GDM1 (cell line): Measurements from ENCODE around the gene AIF1L.
"Not testable (repeated sequence)": the region's sequence is repeated elsewhere in the genome, so short reads cannot be mapped to it uniquely, and the experiment has no call there.

ENCODE experiments used
- DNase-seq: peaks from one replicate; lab custom pipeline; 2025; lab: John Stamatoyannopoulos, UW

Gene AIF1L

DNA sequence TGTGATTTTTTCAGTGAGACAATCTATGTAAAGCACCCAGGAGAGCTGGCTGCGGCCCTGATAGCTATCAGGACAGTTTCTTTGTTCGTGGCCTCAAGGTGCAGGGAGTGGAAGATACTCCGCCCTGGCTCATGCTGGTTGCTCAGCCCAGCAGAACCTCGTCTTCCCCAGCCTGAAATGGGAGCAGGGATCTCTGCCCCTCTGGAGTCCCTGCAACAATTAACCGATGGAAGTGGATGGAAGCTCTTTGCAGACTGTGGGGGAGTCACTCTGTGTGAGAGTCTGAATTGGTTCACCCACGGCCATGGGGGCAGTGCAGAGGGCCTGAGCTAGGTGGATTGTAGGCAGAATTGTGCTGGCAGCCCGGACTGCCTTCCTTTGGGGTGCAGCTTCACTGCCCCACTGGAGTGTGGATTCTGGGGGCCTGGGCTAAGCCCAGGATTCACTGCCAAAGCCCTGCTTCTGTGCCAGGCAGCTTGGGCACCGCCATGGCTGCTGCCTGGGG is 2.8 kb downstream of the AIF1L start:
- DNase-seq = no peak

DNA sequence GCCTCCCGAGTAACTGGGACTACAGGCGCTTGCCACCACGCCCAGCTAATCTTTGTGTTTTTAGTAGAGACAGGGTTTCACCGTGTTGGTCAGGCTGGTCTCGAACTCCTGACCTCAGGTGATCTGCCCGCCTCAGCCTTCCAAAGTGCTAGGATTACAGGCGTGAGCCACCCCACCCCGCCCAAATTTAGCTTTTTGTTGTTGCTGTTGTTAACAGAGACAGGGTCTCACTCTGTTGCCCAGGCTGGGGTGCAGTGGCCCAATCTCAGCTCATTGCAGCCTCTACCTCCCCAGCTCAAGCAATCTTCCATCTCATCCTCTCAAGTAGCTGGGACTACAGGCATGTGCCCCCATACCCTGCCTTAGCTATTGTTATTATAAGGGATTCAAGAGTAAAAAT is 3.5 kb downstream of the AIF1L start:
- not testable (repeated sequence) for DNase-seq

DNA sequence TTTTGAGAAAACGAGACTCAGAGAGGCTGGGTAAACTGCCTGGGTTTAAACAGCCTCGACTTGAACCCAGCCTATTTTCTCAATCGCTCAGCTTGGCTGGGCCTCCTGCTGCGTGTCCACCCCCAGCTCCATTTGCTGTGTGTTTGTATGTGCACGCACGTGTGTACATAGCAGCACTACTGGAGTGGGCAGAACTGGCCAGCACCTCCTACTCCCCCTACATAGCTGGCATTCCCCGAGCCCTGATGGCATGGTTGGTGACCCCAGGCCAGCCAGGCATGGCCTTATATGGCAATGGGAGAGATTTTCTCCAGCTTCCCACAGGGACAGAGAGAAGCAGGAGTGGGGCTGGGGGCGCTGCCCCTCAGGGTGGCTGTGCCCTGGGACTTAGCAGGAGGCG is 4.1 kb downstream of the AIF1L start:
- no peak for DNase-seq

DNA sequence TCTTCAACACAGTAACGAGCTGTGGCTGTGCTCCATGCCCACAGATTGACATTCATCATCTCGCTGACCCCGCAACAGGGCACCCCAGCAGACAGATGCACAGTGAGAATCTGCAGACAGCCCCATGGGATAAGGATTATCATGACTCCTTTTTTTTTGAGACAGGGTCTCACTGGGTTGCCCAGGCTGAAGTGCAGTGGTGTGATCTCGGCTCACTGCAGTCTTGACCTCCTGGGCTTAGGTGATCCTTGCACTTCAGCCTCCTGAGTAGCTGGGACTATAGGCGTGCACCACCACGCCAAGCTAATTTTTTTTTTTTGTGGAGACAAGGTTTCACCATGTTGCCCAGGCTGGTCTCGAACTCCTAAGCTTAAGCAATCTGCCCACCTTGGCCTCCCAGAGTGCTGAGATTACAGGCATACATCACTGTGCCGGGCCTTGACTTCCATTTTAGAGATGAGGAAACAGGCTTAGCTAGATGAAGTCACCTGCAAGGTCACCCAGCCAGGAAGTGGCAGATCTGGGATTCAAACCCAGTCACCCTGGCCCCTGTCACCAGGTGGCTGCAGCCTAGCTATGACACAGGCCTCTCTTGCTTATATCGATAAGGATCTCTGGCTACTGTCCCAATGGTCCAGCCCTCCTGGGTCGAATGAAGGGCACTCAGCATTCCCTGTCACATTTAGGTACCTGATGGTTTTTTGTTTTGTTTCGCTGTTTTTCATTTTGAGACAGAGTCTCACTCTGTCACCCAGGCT is 5.1 kb downstream of the AIF1L start:
- no peak for DNase-seq

DNA sequence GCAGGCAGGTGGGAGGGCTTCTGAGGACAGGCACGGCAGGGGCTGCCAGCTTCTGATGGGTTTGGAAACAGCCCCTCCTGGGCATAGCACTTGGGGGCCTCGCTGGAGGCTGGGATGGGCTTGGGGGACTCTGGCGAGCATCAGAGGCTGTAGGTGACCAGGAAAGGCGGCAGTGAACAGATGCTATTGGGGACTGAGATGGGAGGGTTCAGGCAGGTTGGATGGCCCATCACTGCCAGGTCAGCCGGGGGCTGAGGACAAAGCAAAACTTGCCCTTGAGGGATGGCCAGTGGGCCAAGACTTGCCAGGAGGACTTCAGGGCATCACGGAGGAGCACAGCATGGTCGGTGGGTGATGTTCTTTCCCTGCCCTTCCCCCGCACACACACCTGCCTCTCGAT is 6.7 kb downstream of the AIF1L start:
- DNase-seq = no peak

DNA sequence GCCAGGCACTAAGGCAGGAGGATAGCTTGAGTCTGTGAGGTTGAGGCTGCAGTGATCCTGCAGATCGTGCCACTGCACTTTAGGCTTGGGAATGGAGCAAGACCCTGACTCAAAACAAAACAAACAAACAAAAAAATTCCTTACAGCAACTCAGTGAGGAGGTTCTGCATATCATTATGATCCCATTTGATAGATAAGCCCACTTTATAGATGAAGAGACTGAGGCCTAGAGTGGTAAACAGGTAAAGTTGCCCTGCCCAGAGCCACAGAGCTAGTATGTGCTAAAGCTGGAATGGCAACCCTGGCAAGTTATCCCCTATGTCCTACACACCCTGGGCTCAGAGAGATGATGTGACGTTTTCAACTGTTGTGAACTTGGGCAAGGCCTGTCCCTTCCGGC is 7.2 kb downstream of the AIF1L start:
- no peak for DNase-seq

DNA sequence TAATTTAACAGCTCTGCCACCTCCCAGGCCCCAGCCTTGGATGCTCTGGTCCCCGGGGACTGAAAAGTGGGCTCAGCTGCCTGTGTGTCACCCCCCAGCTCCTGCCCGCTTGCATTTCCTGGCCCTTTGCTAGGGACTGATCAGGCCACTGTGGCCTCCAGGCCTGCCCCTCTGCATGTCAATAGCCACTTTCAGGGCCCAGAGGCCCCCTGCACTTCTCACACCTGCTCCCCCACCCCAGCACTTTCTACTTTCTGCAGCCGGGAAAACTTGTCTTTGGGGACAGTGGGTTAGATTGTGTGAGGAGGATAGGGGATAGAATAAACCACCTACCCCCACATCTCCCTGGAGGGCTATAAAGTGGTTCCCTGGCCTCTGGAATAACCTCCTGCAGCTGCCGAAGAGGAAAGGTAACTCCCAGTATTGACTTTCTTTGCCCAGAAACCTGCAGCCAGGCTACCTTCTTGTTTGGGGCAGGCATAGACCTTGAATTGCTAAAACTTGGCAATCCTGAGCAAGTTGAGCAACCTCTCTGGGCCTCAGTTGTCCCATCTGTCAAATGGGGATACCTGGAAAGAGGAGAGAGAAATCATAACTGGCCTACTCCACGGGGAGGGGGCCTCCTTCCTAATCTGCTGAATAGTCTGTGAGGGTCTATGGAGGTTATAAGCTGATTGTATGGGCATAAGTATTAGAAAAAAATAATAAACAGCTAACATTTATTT is 7.8 kb downstream of the AIF1L start:
- no peak for DNase-seq

DNA sequence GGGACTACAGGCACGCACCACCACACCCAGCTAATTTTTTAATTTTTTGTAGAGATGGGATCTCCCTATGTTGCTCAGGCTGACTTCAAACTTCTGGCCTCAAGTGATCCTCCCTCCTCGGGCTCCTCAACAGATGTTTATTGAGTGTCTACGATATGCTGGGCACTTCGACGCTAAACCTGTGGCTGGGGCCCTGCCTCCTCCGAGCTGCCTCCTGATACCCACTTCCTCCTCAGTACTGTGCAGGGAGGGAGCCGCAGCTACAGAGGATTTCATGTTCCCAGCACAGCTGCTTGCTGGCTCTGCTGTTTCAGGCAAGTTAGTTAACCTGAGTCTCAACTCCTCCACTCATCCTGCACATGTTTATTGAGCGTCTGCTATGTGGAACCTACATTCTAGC is 9.6 kb downstream of the AIF1L start:
- no peak for DNase-seq

DNA sequence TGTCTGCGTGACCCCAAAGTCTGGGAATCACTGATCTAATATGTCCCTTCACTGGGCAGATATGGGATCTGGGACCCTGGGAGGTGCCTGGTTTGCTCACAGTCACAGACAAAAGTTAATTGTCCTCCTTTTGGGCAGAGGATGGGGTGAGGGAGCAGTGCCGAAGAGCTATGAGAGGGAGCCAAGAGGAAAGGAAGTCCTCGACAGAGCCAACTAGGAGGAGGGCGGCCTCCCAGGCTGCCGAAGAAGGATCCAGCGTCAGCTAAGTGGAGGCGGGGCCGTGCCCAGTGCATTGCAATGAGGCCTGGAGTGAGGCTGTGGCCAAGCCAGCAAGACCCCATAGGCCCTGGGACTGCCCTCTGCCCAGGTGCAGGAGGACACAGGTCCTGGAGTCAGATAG is 11.4 kb downstream of the AIF1L start:
- DNase-seq = no peak

DNA sequence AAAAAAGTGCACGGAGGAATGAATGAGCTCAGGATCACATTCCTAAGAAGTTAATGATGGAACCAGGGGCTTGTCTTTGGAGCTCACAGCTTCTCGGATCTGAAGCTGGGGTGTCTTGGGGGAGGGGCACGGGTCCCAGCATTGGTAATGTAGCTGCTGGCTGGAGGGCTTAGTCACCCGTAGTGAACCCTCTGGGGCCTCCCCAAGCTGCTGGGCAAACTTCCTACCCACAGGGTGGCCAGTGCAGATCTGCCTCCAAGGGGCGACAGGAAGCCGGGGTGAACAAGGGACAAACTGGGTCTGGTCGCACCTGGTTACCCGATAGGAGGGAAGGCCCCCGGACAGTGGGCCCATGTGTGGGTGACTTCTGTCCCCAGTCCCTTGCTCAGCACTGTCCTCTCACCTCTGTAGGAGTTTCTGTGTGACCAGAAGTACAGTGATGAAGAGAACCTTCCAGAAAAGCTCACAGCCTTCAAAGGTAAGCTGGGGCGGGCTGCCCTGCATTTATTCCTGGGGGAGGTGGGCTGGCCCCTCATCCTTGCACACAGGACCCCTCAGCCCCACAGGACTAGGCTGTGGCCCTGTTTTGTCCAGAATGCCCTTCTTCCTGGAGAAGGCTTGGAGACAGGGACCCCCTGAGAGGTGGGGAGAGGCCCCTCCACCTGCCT is 15.0 kb downstream of the AIF1L start:
- no peak for DNase-seq

DNA sequence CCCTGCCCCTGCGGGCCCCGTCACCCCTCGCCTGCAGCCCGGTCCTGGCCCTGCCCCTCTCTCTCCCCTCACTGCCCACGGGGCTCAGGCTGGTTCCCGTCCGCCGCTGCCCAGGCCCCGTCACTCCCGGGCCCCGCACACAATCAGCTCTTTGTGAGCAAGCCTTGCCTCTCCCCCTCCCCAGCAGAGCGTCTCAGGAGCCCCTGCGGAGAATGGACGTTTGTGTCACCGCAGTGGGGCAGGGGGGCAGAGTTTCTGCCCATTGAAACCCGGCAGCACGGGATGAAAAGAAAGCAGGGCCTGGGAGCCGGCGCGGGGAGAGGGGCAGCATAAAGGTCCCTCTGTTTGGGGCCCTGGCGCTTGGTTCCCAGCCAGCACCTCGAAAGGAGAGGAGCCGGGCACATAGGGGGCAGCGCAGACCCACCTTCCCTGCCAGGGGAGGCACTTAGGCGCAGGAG is 15.6 kb downstream of the AIF1L start:
- DNase-seq = no peak

DNA sequence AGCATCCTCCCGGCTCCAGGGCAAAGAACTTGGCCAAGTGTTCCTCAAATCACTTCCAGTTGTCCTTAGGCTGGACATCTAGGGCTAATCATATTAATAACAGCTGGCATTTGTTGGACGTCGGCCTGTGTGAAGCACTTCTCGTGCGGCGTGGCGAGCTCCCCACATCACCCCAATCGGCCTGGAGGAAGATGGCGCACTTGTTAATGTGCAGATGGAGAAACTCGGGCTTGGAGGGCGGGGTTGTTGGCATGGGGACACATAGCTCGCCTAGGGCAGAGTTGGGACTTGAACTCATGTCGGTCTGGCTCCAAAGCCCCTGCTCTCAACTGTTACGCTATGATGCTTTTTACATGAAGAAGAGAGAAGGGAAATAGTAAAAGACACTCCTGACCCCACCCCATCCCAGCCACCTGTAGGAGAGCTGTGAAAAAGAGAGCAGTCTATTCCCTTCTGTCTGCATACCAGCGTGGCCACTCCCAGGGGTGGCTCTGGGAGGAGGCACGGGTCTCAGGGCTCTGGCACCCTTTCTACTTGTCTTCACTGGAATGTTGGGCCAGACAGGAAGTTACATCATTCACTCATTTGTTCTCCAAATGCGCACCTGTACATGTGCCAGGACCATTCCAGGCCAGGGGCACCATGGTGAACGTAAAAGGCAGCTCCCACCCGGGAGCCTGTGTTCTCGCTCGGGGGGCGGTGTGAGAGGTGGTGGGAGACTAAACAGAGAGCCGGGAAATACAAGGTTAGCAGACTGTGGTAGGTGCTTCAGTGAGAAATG is 16.2 kb downstream of the AIF1L start:
- no peak for DNase-seq

DNA sequence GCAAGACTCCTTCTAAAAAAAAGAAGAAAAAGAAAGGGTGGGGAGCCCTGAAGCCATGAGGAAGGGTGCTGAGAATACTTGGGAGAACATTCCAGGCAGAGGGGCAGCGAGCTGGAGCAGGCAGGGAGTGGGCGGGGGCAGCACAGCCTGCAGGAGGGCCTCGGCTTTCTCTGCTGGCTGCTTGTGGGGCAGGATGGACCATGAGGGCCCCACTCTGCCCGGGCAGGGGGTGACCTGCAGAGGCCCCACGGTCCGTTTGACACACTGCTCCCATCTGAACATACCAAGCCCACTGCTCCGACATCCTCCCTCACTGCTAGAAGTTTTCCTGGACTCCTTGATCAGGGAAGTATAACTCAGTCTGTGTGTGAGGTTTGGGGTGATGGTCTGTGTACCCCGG is 17.3 kb downstream of the AIF1L start:
- no peak for DNase-seq

DNA sequence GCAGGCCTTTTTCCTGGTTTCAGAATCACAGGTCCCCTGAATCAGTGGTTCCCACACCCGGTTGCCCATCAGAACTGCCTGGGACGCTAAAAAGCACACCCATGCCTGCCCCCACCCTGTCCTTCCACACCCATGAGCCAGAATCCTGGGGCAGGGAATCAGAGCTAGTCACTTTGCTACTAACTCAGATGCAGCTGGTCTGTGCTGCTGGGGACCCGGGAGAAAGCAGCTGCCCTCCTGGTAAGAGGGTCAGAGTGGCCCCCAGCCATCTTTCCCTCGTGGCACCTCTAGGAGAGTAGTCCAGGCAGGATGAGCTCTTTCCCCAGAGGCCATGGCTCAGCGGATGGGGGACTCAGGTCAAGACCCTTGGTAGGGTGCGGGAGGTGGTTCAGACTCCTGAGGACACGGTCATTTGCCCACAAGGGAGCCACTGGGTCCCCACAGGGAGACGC is 17.8 kb downstream of the AIF1L start:
- DNase-seq = no peak

DNA sequence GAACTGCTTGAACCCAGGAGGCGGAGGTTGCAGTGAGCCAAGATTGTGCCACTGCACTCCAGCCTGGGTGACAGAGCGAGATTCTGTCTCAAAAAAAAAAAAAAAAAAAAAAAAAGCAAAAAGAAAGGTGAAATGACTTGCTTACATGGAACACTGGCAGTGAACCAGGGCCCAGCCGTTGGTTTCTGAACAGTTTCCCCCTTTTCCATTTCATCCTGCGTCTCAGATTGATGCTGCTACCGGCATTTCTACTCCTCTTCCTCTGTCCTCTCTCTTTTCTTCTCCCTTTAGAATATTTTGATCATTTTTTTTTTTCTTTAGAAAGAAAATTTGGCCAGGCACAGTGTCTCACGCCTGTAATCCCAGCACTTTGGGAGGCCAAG is 19.0 kb downstream of the AIF1L start:
- not testable (repeated sequence) for DNase-seq

DNA sequence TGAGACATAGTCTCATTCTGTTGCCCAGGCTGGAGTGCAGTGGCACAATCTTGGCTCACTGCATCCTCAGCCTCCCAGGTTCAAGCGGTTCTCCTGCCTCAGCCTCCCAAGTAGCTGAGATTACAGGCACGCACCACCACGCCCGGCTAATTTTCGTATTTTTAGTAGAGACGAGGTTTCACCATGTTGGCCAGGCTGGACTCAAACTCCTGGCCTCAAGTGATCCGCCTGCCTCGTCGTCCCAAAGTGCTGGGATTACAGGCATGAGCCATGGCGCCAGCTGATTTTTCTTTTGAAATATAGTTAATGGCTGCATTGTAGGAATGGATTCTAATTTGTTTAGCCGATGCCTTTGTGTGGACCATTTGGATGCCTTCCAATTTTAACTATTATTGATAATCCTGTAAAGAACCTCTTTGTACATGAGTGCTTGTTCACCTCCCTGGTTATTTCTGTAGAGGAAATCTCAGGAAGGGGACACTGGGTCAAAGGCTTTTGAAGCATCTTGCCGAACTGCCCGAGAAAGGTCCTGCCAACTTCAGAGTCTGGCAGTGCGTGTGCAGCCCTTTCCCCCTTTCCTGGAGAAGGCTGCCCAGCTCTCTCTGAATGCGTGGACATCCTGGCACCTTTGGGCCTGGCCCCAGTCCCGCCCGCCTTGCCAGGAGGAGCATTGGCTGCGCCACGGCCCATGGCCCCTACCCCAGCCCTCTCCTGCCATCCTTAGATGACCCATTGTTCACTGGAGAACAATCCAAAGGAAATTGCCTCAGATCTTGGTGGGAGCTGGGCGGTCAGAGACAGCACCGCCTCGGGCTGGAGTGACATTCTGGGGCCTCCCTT is 20.2 kb downstream of the AIF1L start:
- no peak for DNase-seq

DNA sequence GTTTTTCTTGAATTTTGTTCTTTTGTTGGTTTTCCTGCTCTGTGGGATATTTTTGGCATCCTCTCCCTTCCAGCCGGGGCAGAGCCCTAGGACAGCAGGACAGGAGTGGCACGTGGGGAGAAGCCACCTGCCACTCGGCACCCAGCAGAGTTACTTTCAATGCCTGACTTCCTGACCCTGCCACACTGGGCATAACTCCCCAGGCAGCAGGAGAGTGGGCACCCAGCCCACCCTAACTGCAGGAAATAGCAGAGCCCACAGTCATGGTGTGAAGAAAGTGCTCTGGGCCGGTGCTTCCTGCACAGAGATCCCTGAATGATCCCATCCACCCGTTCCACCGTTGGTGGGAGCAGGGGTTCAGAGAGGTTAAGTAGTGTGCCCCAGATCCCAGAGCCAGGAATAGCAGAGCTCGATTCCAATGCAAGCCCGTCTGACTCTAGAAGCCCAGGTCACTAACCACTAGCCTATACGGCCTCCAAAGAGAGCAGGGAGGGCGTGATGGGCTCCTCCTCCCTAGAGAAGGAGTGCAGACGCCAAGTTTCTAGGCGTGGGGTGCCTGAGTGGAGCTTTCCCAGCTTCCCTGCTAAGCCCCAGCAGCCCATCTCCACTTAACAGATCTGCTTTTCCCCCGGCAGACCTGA is 20.9 kb downstream of the AIF1L start:
- DNase-seq = no peak

DNA sequence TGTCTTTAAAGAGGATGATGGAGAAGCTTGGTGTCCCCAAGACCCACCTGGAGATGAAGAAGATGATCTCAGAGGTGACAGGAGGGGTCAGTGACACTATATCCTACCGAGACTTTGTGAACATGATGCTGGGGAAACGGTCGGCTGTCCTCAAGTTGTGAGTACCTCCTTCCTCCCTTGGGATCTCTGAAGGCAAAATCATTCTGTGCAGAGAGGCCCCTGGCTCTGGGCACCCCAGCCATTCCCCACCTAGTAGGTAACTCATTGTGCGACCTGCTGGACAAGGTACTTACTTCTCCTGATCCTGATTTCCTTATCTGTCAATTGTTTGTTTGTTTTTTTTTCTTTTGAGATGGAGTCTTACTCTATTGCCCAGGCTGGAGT is 21.4 kb downstream of the AIF1L start:
- no peak for DNase-seq

DNA sequence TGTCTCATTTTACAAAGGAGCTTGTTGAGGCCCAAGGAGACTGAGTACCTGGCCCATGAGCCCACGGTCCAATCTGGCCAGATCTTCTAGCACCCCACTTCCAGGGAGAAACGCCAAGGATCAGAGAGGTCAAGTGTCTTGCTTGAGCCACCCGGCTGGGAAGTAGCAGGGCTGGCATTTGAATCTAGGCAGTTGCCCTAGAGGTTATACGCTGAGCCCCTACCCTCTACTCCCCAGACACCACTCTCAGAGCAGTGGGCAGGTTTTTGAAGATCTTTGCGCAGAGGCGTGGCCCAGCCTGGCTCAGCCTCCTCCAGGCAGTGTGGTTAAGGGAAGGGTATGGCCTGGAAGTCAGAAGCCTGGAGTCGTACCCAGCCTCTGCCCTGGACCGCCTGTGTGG is 23.3 kb downstream of the AIF1L start:
- no peak for DNase-seq

DNA sequence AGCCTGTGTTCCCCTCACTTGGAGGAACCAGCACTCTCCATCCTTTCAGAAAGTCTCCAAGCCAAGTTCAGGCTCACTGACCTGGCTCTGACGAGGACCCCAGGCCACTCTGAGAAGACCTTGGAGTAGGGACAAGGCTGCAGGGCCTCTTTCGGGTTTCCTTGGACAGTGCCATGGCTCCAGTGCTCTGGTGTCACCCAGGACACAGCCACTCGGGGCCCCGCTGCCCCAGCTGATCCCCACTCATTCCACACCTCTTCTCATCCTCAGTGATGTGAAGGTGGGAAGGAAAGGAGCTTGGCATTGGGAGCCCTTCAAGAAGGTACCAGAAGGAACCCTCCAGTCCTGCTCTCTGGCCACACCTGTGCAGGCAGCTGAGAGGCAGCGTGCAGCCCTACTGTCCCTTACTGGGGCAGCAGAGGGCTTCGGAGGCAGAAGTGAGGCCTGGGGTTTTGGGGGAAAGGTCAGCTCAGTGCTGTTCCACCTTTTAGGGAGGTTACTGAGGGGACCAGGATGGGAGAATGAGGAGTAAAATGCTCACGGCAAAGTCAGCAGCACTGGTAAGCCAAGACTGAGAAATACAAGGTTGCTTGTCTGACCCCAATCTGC is 24.4 kb downstream of the AIF1L start:
- DNase-seq = no peak
